LoVo (cell line): ENCODE results near the gene HNRNPA0.

ENCODE experiments used
- DNase-seq: peaks from one replicate; pipeline ENCODE4 v3.0.0-alpha.2; 2016; ENCODE audit warnings: low spot score

Gene HNRNPA0

GRCh38 chr5:137727623-137728022, 26.5 kb downstream of the HNRNPA0 start:
- no peak for DNase-seq

GRCh38 chr5:137724251-137724650, 29.9 kb downstream of the HNRNPA0 start:
- no peak for DNase-seq

DNA sequence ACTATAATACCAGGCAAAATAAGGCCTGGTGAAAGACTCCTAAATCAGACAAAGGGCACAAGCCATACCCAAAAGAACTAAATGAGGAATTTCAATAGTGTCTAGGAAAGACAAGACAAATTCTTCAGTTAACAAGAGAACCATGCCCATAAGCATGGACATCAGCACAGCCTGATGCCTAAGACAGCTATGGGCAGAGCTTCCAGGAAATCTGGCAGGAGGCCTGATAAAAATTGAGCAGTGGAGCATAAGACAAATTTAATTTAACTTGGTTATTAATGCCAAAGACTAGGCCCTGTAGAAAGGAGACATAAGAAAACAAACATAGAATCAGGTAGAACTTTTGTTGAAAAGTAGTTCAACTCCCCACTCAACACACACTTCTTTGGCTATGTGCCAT, 35.6 kb downstream of the HNRNPA0 start:
- no peak for DNase-seq

DNA sequence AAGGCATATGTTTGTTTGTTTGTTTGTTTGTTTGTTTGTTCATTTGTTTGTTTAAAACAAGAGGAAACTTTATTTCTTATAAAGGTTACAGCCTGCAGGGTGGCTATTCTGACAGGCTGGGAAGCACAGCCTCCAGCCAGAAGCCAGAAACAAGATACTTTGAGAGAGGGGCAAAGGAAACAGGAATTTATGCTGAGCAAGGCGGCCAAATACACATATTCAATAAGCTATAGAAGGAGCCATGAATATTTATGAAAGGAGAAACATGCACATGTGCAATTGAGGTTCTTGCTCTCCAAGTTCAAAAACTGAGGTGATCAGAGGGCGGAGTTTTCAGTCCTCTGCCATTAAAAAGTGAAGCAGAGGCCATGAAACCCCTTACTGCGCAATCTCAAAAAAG, 37.8 kb downstream of the HNRNPA0 start:
- no peak for DNase-seq

- no peak for DNase-seq
These were observed 38.7 kb downstream of the HNRNPA0 start for GRCh38 chr5:137715456-137715855.

- DNase-seq: no peak
These were observed 39.2 kb downstream of the HNRNPA0 start for GRCh38 chr5:137714946-137715345.

DNA sequence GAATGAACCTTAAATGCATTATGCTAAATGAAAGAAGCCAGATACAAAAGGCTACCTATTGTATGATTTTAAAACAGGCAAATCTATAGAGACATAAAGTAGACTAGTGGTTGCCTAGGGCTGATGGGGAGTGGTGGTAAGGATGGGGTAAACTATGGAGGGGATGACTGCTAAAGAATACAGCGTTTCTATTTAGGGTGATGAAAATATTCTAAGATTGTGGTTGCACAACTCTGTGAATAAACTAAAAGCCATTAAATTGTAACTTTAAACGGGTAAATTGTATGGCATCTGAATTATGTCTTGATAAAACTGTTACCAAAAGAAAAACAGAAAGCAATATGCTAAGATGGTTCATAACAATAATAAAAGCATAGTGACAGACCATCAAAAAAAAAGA, 39.7 kb downstream of the HNRNPA0 start:
- no peak for DNase-seq

DNA sequence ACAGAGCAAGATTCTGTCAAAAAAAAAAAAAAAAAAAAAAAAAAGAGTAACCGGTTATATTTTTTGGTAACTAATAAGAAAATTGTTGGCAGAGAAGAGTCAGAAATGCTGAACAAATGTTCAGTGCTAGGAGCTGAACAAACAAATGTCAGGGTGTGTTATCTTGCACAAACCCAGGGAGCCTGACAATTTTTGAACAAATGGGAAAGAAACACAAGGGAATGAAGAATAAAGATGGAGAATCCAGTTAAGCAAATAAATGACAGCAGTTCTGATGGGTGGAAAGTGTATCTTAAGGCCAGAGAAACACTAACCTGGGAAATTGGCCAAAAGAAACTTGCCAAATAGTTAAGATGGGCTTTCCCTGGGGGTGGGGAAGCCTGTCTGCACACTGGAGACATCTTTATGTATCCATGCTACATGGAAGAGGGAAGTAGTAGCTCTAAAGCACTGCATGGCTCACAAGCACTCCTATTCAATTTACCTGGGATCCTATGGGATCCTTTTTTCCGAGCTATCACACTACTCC, 42.0 kb downstream of the HNRNPA0 start:
- DNase-seq: no peak

DNA sequence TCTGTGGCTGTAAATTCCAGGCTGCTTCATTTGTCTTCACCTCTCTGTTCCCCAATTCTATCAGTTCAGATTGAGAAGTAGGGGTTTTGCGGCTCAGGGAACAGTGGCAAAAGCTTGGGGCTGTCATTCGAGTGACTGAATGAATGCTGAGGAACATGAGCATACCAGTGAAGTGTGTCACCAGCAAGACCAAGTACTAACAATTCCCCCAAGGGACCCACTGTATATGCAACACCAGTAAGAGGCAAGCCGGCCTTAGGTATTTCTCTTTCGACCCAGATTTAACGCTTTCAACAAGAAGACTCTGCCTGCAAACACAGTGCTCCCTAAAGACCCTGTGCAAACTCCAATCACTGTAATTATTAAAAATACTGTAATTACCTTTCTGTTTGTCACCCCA, 44.1 kb downstream of the HNRNPA0 start:
- no peak for DNase-seq

- no peak for DNase-seq
These were observed 45.2 kb downstream of the HNRNPA0 start for GRCh38 chr5:137708796-137709559.

- DNase-seq: no peak
These were observed 46.1 kb downstream of the HNRNPA0 start for GRCh38 chr5:137708062-137708461.

DNA sequence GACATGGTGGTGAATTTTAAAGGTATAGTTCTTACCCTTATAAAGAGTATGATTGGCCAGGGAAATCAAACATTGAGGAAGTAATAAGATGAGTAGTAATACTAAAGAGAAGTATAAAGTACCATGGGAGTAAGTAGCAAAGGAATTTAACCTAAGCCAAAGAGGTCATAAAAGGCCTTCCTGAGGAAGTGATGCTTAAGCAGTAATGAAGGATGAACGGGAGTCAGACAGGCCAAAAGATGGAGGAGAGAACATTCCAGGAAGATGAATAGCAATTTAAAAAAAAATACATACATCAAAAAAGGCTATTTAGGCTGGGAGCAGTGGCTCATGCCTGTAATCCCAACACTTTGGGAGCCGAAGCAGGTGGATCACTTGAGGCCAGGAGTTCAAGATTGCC, 47.3 kb downstream of the HNRNPA0 start:
- DNase-seq: no peak

GRCh38 chr5:137705106-137705505, 49.1 kb downstream of the HNRNPA0 start:
- DNase-seq: no peak

- no peak for DNase-seq
These were observed 50.6 kb downstream of the HNRNPA0 start for GRCh38 chr5:137703565-137703964.

DNA sequence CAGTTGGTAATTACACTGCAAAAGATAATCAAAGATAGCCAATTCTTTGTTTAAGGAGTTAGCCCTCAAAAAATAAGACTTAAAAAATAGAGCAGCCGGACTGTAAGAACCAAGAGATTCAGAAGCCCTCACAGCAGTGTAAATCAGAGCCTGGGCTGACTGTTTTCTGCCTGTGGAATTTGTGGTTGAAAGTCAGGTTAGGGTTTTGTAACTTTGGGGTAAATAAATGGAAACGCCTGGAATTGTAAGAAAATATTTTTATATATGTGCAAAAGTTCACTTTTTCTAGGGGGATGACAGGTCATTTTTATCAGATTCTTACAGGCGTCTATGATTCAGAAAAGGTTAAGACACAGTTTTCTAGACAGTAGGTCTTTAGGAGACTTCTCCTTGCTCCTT, 53.9 kb downstream of the HNRNPA0 start:
- no peak for DNase-seq

DNA sequence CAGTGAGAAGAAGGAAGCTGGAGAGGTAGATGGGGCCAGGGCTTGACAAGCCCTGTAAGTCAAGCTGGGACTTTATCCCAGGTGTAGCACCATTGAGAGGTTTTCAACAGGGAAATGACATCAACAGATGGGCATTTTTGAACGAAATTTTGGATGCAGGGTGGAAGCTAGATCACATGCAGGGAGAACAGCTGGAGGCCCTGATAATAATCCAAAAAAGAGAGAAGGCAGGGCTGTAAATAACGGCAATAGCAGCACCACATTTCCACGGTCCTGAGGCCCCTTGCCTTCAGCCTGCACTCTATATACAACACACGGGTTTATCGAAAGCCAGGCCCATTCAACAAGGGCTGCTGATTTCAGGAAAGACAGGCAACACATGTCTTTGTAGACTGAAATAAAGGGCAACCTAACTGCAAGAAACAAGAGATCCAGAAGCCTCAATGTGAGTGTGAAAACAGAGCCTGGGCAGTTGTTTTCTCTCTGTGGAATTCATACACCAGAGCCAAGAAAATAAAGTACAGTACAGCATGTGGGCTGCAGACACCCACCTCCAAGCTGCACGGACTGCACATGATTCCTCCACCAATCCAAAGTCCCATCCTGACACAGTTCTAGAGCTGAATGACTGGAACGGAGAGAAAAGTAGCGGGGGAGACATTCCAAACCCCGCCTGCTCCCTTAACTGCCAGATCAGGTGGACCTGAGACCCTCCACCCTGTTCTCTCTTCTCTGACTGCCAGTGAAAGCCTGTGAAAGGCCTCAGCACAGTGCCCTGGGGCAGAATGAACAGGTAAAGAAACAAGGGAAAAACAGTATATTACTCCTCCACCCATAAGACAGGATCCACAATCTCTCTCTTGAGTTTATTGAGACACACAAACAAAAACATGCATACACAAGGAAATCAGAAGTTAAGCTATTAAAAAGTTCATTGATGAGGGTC, 54.6 kb downstream of the HNRNPA0 start:
- no peak for DNase-seq

DNA sequence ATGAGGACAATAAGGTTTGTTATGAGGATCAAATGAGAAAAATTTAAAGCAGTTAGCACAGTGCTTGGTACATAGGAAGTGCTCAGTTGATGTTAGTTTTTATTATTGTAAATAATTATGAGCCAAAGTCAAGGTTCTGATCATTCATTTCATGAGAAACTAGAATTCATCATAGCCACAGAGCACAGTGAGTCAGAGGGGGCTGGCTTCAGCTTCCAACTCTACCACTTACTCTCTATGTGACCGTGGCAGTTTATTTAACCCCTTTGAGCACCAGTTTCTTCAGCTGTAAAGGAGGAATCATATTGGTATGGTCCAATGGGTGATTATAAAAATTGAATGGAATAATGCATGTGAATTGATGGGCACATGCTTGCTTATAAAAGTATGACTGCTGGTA, 57.7 kb downstream of the HNRNPA0 start:
- no peak for DNase-seq

DNA sequence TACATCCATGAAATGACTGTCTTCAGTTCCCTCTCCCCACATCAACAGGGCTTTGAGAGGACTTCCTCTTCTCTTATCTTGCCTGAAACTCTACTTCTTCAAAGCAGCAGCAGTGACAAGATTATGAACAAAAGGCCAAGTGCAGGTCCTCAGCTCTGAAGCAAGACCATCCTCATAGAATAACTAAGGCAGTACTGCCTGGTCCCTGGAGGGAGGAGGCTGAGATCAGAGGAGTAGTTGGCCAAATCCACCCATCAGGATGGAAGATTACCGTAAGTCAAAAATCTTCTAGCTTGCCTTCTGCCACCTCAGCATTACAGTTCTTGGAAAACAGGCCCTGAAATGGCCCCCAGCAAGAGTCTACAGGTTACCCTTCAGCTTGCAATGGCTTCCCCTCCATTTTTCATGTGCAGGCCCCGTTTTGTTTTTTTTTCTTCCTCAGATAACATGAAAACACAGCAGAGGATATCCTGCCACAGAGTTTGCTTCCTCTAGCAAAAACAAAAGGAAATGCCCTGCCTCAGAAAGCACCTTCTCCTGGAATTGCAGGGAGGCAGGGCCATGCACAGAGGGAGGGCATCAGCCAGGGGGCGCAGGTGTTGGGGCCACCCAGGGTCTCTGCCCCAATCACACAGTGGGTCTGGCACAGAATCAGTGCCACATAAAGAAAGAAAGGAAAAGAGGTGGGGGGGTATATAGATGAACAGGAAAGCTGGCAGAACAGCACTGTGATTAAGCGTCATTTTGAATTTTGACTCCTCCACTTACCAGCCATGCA, 58.3 kb downstream of the HNRNPA0 start:
- DNase-seq: no peak
